ENCODE results near the gene RIPOR3. TPM values are rescaled to one million over a fixed set of nuclear protein-coding genes. Genes with fewer than 3 reads are reported as not detected.

RIPOR3 gene
- total RNA-seq, 1 donor, result 6.5 TPM

Small RNA genes lying within 50 kb of the gene (small RNA-seq; reads per million reads assigned to genes)
- gene MIR1302-5, result not detected
- gene MIR645, result not detected
- gene RF00019, result not detected

Other genes with a start within 250 kb of the RIPOR3 start
- gene PTPN1, start 181.2 kb downstream of the RIPOR3 start, total RNA-seq (ENCODE audit: low replicate concordance), result 19.9 and 32.4 TPM in 2 replicates
- 1.4 and 1.5 TPM in 2 replicates for gene PARD6B, start 40.0 kb upstream of the RIPOR3 start, total RNA-seq (ENCODE audit: low replicate concordance)
- gene BCAS4, start 103.5 kb upstream of the RIPOR3 start, total RNA-seq (ENCODE audit: low replicate concordance), result 1.5 and 2.7 TPM in 2 replicates
- gene ADNP, start 239.9 kb upstream of the RIPOR3 start, total RNA-seq (ENCODE audit: low replicate concordance), result 31.2 and 35.4 TPM in 2 replicates

Data from fibroblast of the aortic adventitia (primary cell).